A549 (cell line): ENCODE results near the gene CNTN4. TPM values are rescaled to one million over a fixed set of nuclear protein-coding genes. Genes with fewer than 3 reads are reported as not detected.

Source experiments
- ATAC-seq, 2 experiments: fragments of 200-7000 bp in 1 of 2; fragments of >200 bp in 1 of 2; cut with Nextera tagmentation in 1 of 2; cut with Tn5 transposase in 1 of 2; 3 replicates each; pipeline versions ENCODE4 v1.8.0 to v1.9.1; 2018 to 2020; ENCODE audit warnings: mild to moderate bottlenecking in 1 of 2, moderate library complexity in 1 of 2
- CTCF ChIA-PET: fragments of 300-600 bp; sonication (Branson Sonifier 250); formaldehyde crosslinking; extraction: SDS; loops from one replicate; lab custom pipeline; 2021; ENCODE audit warnings: antibody characterized with exemption, inconsistent platforms; lab: Yijun Ruan, JAX
- POLR2A ChIA-PET: fragments of 350-600 bp; formaldehyde crosslinking; extraction: SDS; loops from one replicate; lab custom pipeline; 2021; ENCODE audit warnings: antibody characterized with exemption, inconsistent platforms; lab: Yijun Ruan, JAX
- DNase-seq, 2 experiments: peaks; one replicate each; pipeline versions ENCODE4 v3.0.0 to v3.0.0-alpha.2; 2011 to 2016; ENCODE audit warnings: low read depth in 1 of 2, low spot score in 1 of 2
- FAIRE-seq: peaks from 2 replicates; lab custom pipeline; 2011; peaks lifted over from hg19 to GRCh38; lab: Jason Lieb, UNC
- H3K27ac ChIP-seq, 2 experiments: fragments of >200 bp; sonication (Bioruptor Twin); formaldehyde crosslinking; 3 replicates each; pipeline ENCODE4 v1.5.1; 2016 to 2017
- H3K4me1 ChIP-seq: fragments of >200 bp; sonication (Bioruptor Twin); formaldehyde crosslinking; 3 replicates; pipeline ENCODE4 v1.6.1; 2016
- H3K4me2 ChIP-seq: fragments of >200 bp; sonication (Bioruptor Twin); formaldehyde crosslinking; 3 replicates; pipeline ENCODE4 v1.6.1; 2016
- H3K4me3 ChIP-seq: fragments of >200 bp; sonication (Bioruptor Twin); formaldehyde crosslinking; 3 replicates; pipeline ENCODE4 v1.5.1; 2016
- H3K9me3 ChIP-seq: fragments of >200 bp; sonication (Bioruptor Twin); formaldehyde crosslinking; 3 replicates; pipeline ENCODE4 v1.6.1; 2016
- BCL3 ChIP-seq: fragments of >200 bp; sonication (Bioruptor Twin); formaldehyde crosslinking; IDR thresholded peaks from 3 replicates; pipeline ENCODE4 v1.6.1; 2016
- E2F6 ChIP-seq: IDR thresholded peaks from 2 replicates; pipeline ENCODE4 v1.6.1; 2012; ENCODE audit warnings: low read depth, borderline replicate concordance
- EHF ChIP-seq: fragments of 250-450 bp; sonication (Bioruptor Pico); IDR thresholded peaks from 2 replicates; pipeline ENCODE4 v1.5.0; 2020; ENCODE audit warnings: mild to moderate bottlenecking
- EHMT2 ChIP-seq: fragments of 200-600 bp; sonication (generic); IDR thresholded peaks from 2 replicates; pipeline ENCODE4 v1.6.1; 2016; ENCODE audit warnings: antibody characterized with exemption, low read depth, mild to moderate bottlenecking, moderate library complexity
- HMGXB4 ChIP-seq: fragments of 250-450 bp; sonication (Bioruptor Pico); IDR thresholded peaks from 2 replicates; pipeline ENCODE4 v1.5.0; 2021; ENCODE audit warnings: mild to moderate bottlenecking, moderate library complexity, borderline replicate concordance
- HOXB5 ChIP-seq: fragments of 250-450 bp; sonication (Bioruptor Pico); IDR thresholded peaks from 2 replicates; pipeline ENCODE4 v1.5.0; 2020; ENCODE audit warnings: mild to moderate bottlenecking, moderate library complexity
- KDM1A ChIP-seq: fragments of 200-600 bp; sonication (generic); IDR thresholded peaks from 2 replicates; pipeline ENCODE4 v1.6.1; 2016; ENCODE audit warnings: low read depth, mild to moderate bottlenecking
- MAZ ChIP-seq: fragments of 150-350 bp; IDR thresholded peaks from 2 replicates; pipeline ENCODE4 v1.6.1; 2014; ENCODE audit warnings: antibody characterized with exemption, low read depth, low read length, borderline replicate concordance
- NFE2L2 ChIP-seq: fragments of 150-350 bp; conservative IDR thresholded peaks from 2 replicates; pipeline ENCODE4 v1.6.1; 2014; ENCODE audit warnings: low read length
- PBX3 ChIP-seq: IDR thresholded peaks from 2 replicates; pipeline ENCODE4 v1.6.1; 2012
- POLR2A ChIP-seq: IDR thresholded peaks from 2 replicates; pipeline ENCODE4 v1.6.1; 2012; ENCODE audit warnings: mild to moderate bottlenecking, low read length
- POLR2AphosphoS2 ChIP-seq: conservative IDR thresholded peaks from 2 replicates; pipeline ENCODE4 v1.6.1; 2012; ENCODE audit warnings: low read length, improper control_type of control experiment, inconsistent platforms
- RAD21 ChIP-seq, 2 experiments: fragments of >200 bp in 1 of 2; sonication (Bioruptor Twin) in 1 of 2; formaldehyde crosslinking in 1 of 2; IDR thresholded peaks in 1 of 2; conservative IDR thresholded peaks in 1 of 2; 2 replicates in 1 of 2; 3 replicates in 1 of 2; pipeline ENCODE4 v1.6.1; 2012 to 2018; ENCODE audit warnings: inconsistent platforms in 1 of 2
- RFX5 ChIP-seq: fragments of 450-650 bp; IDR thresholded peaks from 2 replicates; pipeline ENCODE4 v1.7.1; 2014; ENCODE audit warnings: antibody characterized with exemption, mild to moderate bottlenecking, moderate library complexity
- SMC3 ChIP-seq: fragments of >200 bp; sonication (Bioruptor Twin); formaldehyde crosslinking; IDR thresholded peaks from 3 replicates; pipeline ENCODE4 v1.6.1; 2018; ENCODE audit warnings: inconsistent platforms
- SREBF2 ChIP-seq: fragments of 450-650 bp; IDR thresholded peaks from 2 replicates; pipeline ENCODE4 v1.6.1; 2014; ENCODE audit warnings: mild to moderate bottlenecking, moderate library complexity
- WGBS: methylation state at CpG from one replicate; pipeline ENCODE4 v1.1.6; 2017; ENCODE audit errors: missing lambda C conversion rate; 5-methylcytosine and 5-hydroxymethylcytosine counted together
- polyA plus RNA-seq, 4 experiments: library from polyadenylated mRNA; depleted of rRNA in 3 of 4; stranded (reverse); fragments of >200 nt; fragmentation: RNase III in 1 of 4; extraction: RNeasy Plus Mini Kit Qiagen cat#74134 plus additional on column Dnase treatment in 1 of 4; gene quantifications; 2 replicates in 3 of 4; 3 replicates in 1 of 4; pipeline ENCODE4 v1.2.3, GENCODE V29; 2011 to 2017
- TF ChIP-seq, protein P1 (sequence below): fragments of 200-600 bp; sonication (generic); IDR thresholded peaks from 2 replicates; pipeline ENCODE4 v1.6.1; 2016; ENCODE audit warnings: antibody characterized with exemption, mild to moderate bottlenecking, moderate library complexity

CNTN4 gene
- polyA plus RNA-seq, 2 of the 4 experiments (the other 2 are of a cell fraction): 0.03 TPM; not detected in 1

DNA sequence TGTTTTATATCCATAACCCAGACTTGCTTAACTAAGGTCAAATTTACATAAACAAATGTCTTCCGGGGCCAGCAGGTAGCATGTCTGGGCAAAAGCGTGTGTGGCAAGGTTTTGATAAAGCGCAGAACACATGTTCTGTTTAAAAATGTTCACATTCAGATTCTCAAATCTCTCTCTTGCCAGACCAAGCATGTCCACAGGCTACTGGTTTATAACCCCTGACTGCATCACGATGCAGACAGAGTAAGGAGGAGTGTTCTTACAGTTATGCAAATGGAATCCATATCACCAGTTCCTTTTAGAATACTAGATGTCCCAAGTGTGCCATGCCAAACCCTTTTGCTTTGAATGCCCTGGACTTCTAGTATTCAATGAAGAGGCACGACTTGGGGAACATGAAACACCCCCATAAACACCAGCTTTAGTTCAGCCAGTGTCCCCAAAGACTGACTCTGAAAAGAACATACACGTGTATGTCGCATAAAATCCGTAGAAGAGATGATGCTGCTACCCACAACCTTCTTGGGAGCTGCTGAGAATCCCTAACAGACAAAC is 412.0 kb downstream of the CNTN4 start:
- CTCF ChIA-PET: no interaction called here
- H3K4me2 ChIP-seq: no peak overlapping the region
- ATAC-seq (no peak), FAIRE-seq (no peak), DNase-seq (no peak)
- no peaks in the 10 kb centered on the region for H3K4me1 ChIP-seq
- no peak overlapping the region for H3K4me3 ChIP-seq
- H3K27ac ChIP-seq: no peak overlapping the region
- 3% methylated on average over 8 of the region's 8 CpGs for WGBS
- POLR2A ChIA-PET: no interaction called here
- no peaks in the 10 kb centered on the region for H3K9me3 ChIP-seq
- TF ChIP-seq MAZ: no peak
- no peak for TF ChIP-seq POLR2A
- TF ChIP-seq SMC3: no peak
- no peak for TF ChIP-seq SREBF2
- TF ChIP-seq NFE2L2: no peak
- TF ChIP-seq, all 56 proteins: peak for 0

DNA sequence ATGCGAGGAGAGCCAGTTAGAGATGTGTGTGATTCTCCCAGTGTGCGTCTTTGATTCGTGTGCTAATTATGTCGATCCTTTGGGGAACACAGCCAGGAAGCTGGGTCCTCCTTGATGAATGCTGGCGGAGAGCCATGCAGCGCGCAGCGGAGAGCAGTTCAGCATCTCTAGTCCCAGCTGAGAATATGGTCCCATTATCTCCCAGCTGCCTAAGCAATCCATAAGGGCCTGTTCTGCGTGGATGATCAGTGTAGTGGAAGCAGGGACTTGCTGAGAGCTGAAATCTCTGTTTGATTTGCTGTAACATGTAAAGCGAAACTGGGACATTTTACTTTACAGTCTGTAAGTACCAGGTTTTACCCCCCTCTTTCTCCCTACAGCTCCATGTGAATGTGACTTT is 412.7 kb downstream of the CNTN4 start:
- ATAC-seq: no peak

More for the DNA sequence above, 412.7 kb downstream of the CNTN4 start:
- no peak overlapping the region for H3K4me3 ChIP-seq
- no peak for DNase-seq
- ChIA-PET POLR2A (no interaction called here), CTCF (no interaction called here)
- no peak overlapping the region for H3K27ac ChIP-seq
- 26% methylated on average over 10 of the region's 10 CpGs for WGBS
- TF ChIP-seq EHF (CRISPR knock-in tag): no peak
- TF ChIP-seq EHMT2: no peak
- TF ChIP-seq HMGXB4 (CRISPR knock-in tag): no peak
- no peak for TF ChIP-seq RFX5
- TF ChIP-seq PBX3: no peak
- TF ChIP-seq MAZ: no peak
- TF ChIP-seq SREBF2: no peak
- TF ChIP-seq, protein P1, sequence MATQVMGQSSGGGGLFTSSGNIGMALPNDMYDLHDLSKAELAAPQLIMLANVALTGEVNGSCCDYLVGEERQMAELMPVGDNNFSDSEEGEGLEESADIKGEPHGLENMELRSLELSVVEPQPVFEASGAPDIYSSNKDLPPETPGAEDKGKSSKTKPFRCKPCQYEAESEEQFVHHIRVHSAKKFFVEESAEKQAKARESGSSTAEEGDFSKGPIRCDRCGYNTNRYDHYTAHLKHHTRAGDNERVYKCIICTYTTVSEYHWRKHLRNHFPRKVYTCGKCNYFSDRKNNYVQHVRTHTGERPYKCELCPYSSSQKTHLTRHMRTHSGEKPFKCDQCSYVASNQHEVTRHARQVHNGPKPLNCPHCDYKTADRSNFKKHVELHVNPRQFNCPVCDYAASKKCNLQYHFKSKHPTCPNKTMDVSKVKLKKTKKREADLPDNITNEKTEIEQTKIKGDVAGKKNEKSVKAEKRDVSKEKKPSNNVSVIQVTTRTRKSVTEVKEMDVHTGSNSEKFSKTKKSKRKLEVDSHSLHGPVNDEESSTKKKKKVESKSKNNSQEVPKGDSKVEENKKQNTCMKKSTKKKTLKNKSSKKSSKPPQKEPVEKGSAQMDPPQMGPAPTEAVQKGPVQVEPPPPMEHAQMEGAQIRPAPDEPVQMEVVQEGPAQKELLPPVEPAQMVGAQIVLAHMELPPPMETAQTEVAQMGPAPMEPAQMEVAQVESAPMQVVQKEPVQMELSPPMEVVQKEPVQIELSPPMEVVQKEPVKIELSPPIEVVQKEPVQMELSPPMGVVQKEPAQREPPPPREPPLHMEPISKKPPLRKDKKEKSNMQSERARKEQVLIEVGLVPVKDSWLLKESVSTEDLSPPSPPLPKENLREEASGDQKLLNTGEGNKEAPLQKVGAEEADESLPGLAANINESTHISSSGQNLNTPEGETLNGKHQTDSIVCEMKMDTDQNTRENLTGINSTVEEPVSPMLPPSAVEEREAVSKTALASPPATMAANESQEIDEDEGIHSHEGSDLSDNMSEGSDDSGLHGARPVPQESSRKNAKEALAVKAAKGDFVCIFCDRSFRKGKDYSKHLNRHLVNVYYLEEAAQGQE: no peak
- TF ChIP-seq POLR2AphosphoS2: no peak
- no peak for TF ChIP-seq KDM1A
- TF ChIP-seq BCL3: no peak
- no peak for TF ChIP-seq E2F6
- TF ChIP-seq RAD21 (conservative IDR thresholded peaks at IDR 0.05 in 1 of 2, IDR thresholded peaks at IDR 0.05 in 1 of 2): no peak
- TF ChIP-seq HOXB5 (CRISPR knock-in tag): no peak
- H3K4me1 ChIP-seq: no peaks in the 10 kb centered on the region
- no peaks in the 10 kb centered on the region for H3K9me3 ChIP-seq
- H3K4me2 ChIP-seq: no peak overlapping the region
- FAIRE-seq: no peak
